ENCODE results near the gene PGPEP1. TPM values are rescaled to one million over a fixed set of nuclear protein-coding genes. Genes with fewer than 3 reads are reported as not detected.

The PGPEP1 gene
- total RNA-seq, 6 experiments from 2014 or later = 33.0 to 55.5 (median 40.7) TPM

- Histone ChIP-seq H3K27ac (no peak overlapping the region), H3K9me3 (no peaks in the 10 kb centered on the region), H3K4me3 (no peak overlapping the region), H3K27me3 (no peaks in the 10 kb centered on the region), H3K36me3 (peaks cover 0 to 4% (median under 1%) of the 10 kb centered on the region in 4 donors), H3K4me1 (peaks cover 0 to 34% (median 0%) of the 10 kb centered on the region in 4 donors)
- TF ChIP-seq CTCF (IDR thresholded peaks at IDR 0.05) (no peak), POLR2A (IDR thresholded peaks at IDR 0.05) (no peak)
- ATAC-seq = no peak
- WGBS (ENCODE audit: insufficient coverage, low coverage, low lambda C conversion rate, missing lambda C conversion rate) = no CpG with 5 or more reads among the region's 33 CpGs
- intact Hi-C loops (cut with DNase I) = no loop called here
- DNase-seq = no peak
These were observed 30.8 kb upstream of the PGPEP1 start for GRCh38 chr19:18309525-18310064.

DNA sequence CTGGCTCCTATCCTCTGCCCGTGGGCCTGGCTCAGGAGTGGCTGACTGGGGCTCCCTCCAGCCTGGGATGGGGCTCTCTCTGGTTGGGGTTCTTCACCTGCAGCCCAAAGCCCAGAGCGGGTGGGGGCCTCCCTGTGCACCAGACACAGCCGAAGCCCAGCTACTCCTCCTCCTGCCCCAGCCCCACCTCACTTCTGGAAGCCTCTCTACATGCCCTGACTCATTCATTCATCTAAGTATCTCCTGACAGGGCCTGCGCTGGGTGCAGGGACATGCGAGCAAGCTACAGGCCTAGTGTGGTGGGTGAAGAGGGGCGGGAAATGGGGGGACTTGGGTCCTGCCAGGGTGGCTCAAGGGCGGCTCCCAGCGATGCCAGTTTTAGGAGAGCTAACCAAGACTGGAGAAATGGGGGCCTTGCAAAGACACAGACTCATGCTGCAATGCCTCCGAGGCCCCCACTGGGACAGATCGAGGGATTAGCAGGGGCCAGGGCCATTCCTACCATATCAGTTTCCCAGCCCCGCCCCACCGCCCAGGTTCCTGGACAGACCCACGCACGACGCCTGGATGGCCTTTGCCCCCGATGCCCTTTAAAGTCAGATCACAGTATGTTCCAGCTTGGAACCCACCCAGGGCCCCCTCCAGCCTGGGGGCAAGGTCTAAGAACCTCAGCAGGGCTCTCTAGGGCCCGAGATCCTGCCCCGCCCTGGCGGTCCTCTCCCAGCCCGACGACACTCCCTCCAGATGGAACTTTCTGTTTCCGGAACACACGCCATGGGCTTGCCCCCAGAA, 30.1 kb upstream of the PGPEP1 start:
- peak in 1 of 3 donors; percentile 60 for DNase-seq
- H3K4me1 ChIP-seq = peaks cover 0 to 30% (median 0%) of the 10 kb centered on the region in 4 donors
- no peak overlapping the region for H3K27ac ChIP-seq
- H3K36me3 ChIP-seq = peaks cover 0 to 4% (median under 1%) of the 10 kb centered on the region in 4 donors
- intact Hi-C loops (cut with DNase I) = no loop called here
- no peaks in the 10 kb centered on the region for H3K9me3 ChIP-seq
- H3K4me3 ChIP-seq = no peak overlapping the region
- ATAC-seq = peak in 1 of 4 donors; percentile 36
- H3K27me3 ChIP-seq = no peaks in the 10 kb centered on the region
- TF ChIP-seq POLR2A (IDR thresholded peaks at IDR 0.05) = no peak
- no peak for TF ChIP-seq CTCF (IDR thresholded peaks at IDR 0.05)
- 58% methylated on average over 7 of the region's 23 CpGs for WGBS (ENCODE audit: insufficient coverage, low coverage, low lambda C conversion rate, missing lambda C conversion rate)

DNA sequence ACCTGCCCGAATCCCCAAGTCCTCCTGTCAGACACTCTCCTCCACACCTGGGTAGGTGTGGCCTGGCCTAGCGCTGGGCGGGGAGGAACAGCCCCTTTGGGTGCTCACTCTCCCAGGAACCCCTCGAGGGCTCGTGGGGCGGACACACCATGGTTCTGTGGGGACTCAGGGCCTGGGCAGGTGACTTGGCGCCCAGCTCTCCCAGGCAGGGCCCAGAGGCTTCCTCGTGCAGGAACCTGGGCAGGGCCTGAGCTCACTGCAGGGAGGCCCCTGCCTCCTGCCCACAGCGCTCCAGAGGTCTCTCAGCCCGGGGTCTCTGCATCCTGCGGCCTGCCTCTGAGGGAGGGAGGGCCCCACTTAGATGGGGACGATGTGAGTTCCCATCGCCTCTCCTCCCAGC, 29.4 kb upstream of the PGPEP1 start:
- Histone ChIP-seq H3K4me1 (peaks cover 0 to 30% (median 0%) of the 10 kb centered on the region in 4 donors), H3K27ac (no peak overlapping the region), H3K9me3 (no peaks in the 10 kb centered on the region), H3K27me3 (no peaks in the 10 kb centered on the region), H3K36me3 (peaks cover 0 to 4% (median under 1%) of the 10 kb centered on the region in 4 donors), H3K4me3 (no peak overlapping the region)
- TF ChIP-seq CTCF (IDR thresholded peaks at IDR 0.05) (no peak), POLR2A (IDR thresholded peaks at IDR 0.05) (no peak)
- intact Hi-C loops (cut with DNase I) = no loop called here
- WGBS (ENCODE audit: insufficient coverage, low coverage, low lambda C conversion rate, missing lambda C conversion rate) = 73% methylated on average over 2 of the region's 13 CpGs
- ATAC-seq (peak in 1 of 4 donors; percentile 1), DNase-seq (no peak)

GRCh38 chr19:18311502-18312091, 28.8 kb upstream of the PGPEP1 start:
- TF ChIP-seq CTCF (IDR thresholded peaks at IDR 0.05) = no peak
- no peak for TF ChIP-seq POLR2A (IDR thresholded peaks at IDR 0.05)
- H3K27ac ChIP-seq = no peak overlapping the region
- ATAC-seq (no peak), DNase-seq (no peak)
- H3K36me3 ChIP-seq = peaks cover 0 to 2% (median 0%) of the 10 kb centered on the region in 4 donors
- H3K27me3 ChIP-seq = no peaks in the 10 kb centered on the region
- intact Hi-C loops (cut with DNase I) = no loop called here
- no CpG with 5 or more reads among the region's 22 CpGs for WGBS (ENCODE audit: insufficient coverage, low coverage, low lambda C conversion rate, missing lambda C conversion rate)
- H3K4me1 ChIP-seq = peaks cover 0 to 30% (median 0%) of the 10 kb centered on the region in 4 donors
- H3K4me3 ChIP-seq = no peak overlapping the region
- no peaks in the 10 kb centered on the region for H3K9me3 ChIP-seq

Measured in right lobe of liver (tissue), 6 donors.